Upper lobe of left lung (tissue), 6 donors: ENCODE data around the gene RABL6. TPM values are rescaled to one million over a fixed set of nuclear protein-coding genes. Genes with fewer than 3 reads are reported as not detected.

Experiments
- ATAC-seq, 2 donors: fragments of 200-7000 bp; cut with Tn5 transposase; one replicate each; pipeline ENCODE4 v1.9.1; 2022; ENCODE audit warnings: mild to moderate bottlenecking in 2 of 2, moderate library complexity in 2 of 2; ENCODE audit not compliant: low FRiP score in 2 of 2
- DNase-seq, 2 donors: peaks; one replicate each; pipeline ENCODE4 v3.0.0-alpha.2; 2019 to 2020
- H3K27ac ChIP-seq, 4 donors: fragments of 200-600 bp; sonication (generic); one replicate each; pipeline ENCODE4 v1.5.1; 2016 to 2019
- H3K27me3 ChIP-seq, 4 donors: fragments of 200-600 bp; sonication (generic); one replicate each; pipeline ENCODE4 v1.5.1; 2017 to 2019
- H3K36me3 ChIP-seq, 4 donors: fragments of 200-600 bp; sonication (generic); one replicate each; pipeline ENCODE4 v1.5.1; 2016 to 2019
- H3K4me1 ChIP-seq, 4 donors: fragments of 200-600 bp; sonication (generic); one replicate each; pipeline ENCODE4 v1.5.1; 2018 to 2019
- H3K4me3 ChIP-seq, 4 donors: fragments of 200-600 bp; sonication (generic); one replicate each; pipeline ENCODE4 v1.5.1; 2017 to 2019; ENCODE audit warnings: mild to moderate bottlenecking in 2 of 4, moderate library complexity in 1 of 4
- H3K9me3 ChIP-seq, 4 donors: fragments of 200-600 bp; sonication (generic); one replicate each; pipeline ENCODE4 v1.5.1; 2018 to 2019
- CTCF ChIP-seq, 6 experiments: fragments of 450-650 bp in 4 of 6; fragments of 200-600 bp in 2 of 6; sonication (generic) in 2 of 6; IDR thresholded peaks; one replicate each; pipeline ENCODE4 v1.5.1; 2016 to 2019; ENCODE audit warnings: antibody characterized with exemption in 6 of 6
- EP300 ChIP-seq, 4 donors: sonication (generic); formaldehyde crosslinking; IDR thresholded peaks; one replicate each; pipeline ENCODE4 v1.5.1; 2017; ENCODE audit warnings: antibody characterized with exemption in 4 of 4, control low read depth in 2 of 4
- POLR2A ChIP-seq, 4 donors: fragments of 450-650 bp; IDR thresholded peaks; one replicate each; pipeline ENCODE4 v1.5.1; 2016 to 2017; ENCODE audit warnings: antibody characterized with exemption in 4 of 4, mild to moderate bottlenecking in 2 of 4
- POLR2AphosphoS5 ChIP-seq, 2 donors: sonication (generic); formaldehyde crosslinking; IDR thresholded peaks; one replicate each; pipeline ENCODE4 v1.5.1; 2017; ENCODE audit warnings: antibody characterized with exemption in 2 of 2
- WGBS, 2 donors: methylation state at CpG; one replicate each; pipeline ENCODE4 v1.1.5; 2017 to 2018; 5-methylcytosine and 5-hydroxymethylcytosine counted together
- total RNA-seq, 6 donors: library from RNA; depleted of rRNA in 4 of 6; stranded (reverse); fragments of >200 nt in 4 of 6; gene quantifications; one replicate each; pipeline versions ENCODE4 v1.1.0 to v1.2.1, GENCODE V29; 2016 to 2021
- donor health status: DM: no; HTN: no; CAD: no; lungs with moderate emphysema.
- donor health status: DM: no; HTN: yes; CAD: no; lungs with severe emphysema.

RABL6 gene
- total RNA-seq, 6 donors from 2014 or later, result 47.2 to 128 (median 78.9) TPM

GRCh38 chr9:136824496-136825225 lies 16.9 kb downstream of the RABL6 start:
- no peak for ATAC-seq
- Histone ChIP-seq H3K27me3 (no peaks in the 10 kb centered on the region), H3K9me3 (no peaks in the 10 kb centered on the region), H3K4me1 (peaks cover 0 to 12% (median 0%) of the 10 kb centered on the region in 4 donors), H3K4me3 (no peak overlapping the region), H3K27ac (no peak overlapping the region), H3K36me3 (peaks cover 3 to 65% (median 50%) of the 10 kb centered on the region in 4 donors)
- DNase-seq, result no peak
- TF ChIP-seq POLR2A (IDR thresholded peaks at IDR 0.05) (no peak), CTCF (IDR thresholded peaks at IDR 0.05) (no peak), EP300 (IDR thresholded peaks at IDR 0.05) (no peak), POLR2AphosphoS5 (IDR thresholded peaks at IDR 0.05) (no peak)
- 87 to 92% methylated on average over 10 to 21 of the region's 21 CpGs for WGBS, 2 donors

GRCh38 chr9:136825295-136826187 lies 17.8 kb downstream of the RABL6 start:
- H3K4me1 ChIP-seq, result peaks cover 0 to 12% (median 0%) of the 10 kb centered on the region in 4 donors
- ATAC-seq (no peak), DNase-seq (peak in 1 of 2 donors; percentile 79)
- H3K27me3 ChIP-seq, result no peaks in the 10 kb centered on the region
- 91 to 95% methylated on average over 36 to 40 of the region's 44 CpGs for WGBS, 2 donors
- no peak overlapping the region for H3K4me3 ChIP-seq
- H3K36me3 ChIP-seq, result peaks cover 3 to 74% (median 59%) of the 10 kb centered on the region in 4 donors
- no peak for TF ChIP-seq CTCF (IDR thresholded peaks at IDR 0.05)
- TF ChIP-seq POLR2AphosphoS5 (IDR thresholded peaks at IDR 0.05), result no peak
- TF ChIP-seq EP300 (IDR thresholded peaks at IDR 0.05), result no peak
- TF ChIP-seq POLR2A (IDR thresholded peaks at IDR 0.05), result no peak
- H3K9me3 ChIP-seq, result no peaks in the 10 kb centered on the region
- H3K27ac ChIP-seq, result no peak overlapping the region

- no peaks in the 10 kb centered on the region for H3K9me3 ChIP-seq
- no peak for ATAC-seq
- no peak overlapping the region for H3K4me3 ChIP-seq
- WGBS, 2 donors, result 97 to 100% methylated on average over 10 to 16 of the region's 17 CpGs
- no peaks in the 10 kb centered on the region for H3K27me3 ChIP-seq
- peak in 1 of 2 donors; percentile 73 for DNase-seq
- H3K4me1 ChIP-seq, result peaks cover 0 to 6% (median 0%) of the 10 kb centered on the region in 4 donors
- no peak overlapping the region for H3K27ac ChIP-seq
- peaks cover 3 to 80% (median 62%) of the 10 kb centered on the region in 4 donors for H3K36me3 ChIP-seq
- no peak for TF ChIP-seq POLR2A (IDR thresholded peaks at IDR 0.05)
- TF ChIP-seq EP300 (IDR thresholded peaks at IDR 0.05), result no peak
- TF ChIP-seq POLR2AphosphoS5 (IDR thresholded peaks at IDR 0.05), result no peak
- no peak for TF ChIP-seq CTCF (IDR thresholded peaks at IDR 0.05)
Observed at GRCh38 chr9:136826188-136826541, 18.4 kb downstream of the RABL6 start.

- WGBS, 2 donors, result 90 to 97% methylated on average over 10 to 24 of the region's 24 CpGs
- Histone ChIP-seq H3K27ac (no peak overlapping the region), H3K36me3 (peaks cover 3 to 88% (median 69%) of the 10 kb centered on the region in 4 donors), H3K27me3 (no peaks in the 10 kb centered on the region), H3K9me3 (no peaks in the 10 kb centered on the region), H3K4me1 (no peaks in the 10 kb centered on the region), H3K4me3 (no peak overlapping the region)
- no peak for TF ChIP-seq CTCF (IDR thresholded peaks at IDR 0.05)
- no peak for TF ChIP-seq POLR2AphosphoS5 (IDR thresholded peaks at IDR 0.05)
- TF ChIP-seq POLR2A (IDR thresholded peaks at IDR 0.05), result no peak
- no peak for TF ChIP-seq EP300 (IDR thresholded peaks at IDR 0.05)
- no peak for ATAC-seq
- peak in 1 of 2 donors; percentile 50 for DNase-seq
Observed at GRCh38 chr9:136826703-136827582, 19.2 kb downstream of the RABL6 start.
